Thyroid gland (tissue), 4 donors: ENCODE data around the gene FCHSD2. TPM values are rescaled to one million over a fixed set of nuclear protein-coding genes. Genes with fewer than 3 reads are reported as not detected.

Experiments used
- DNase-seq, 2 donors: peaks; one replicate each; pipeline ENCODE4 v3.0.0-alpha.2; 2019
- H3K27ac ChIP-seq, 3 donors: fragments of 200-600 bp; sonication (generic); 1 replicate in 2 of 3; 2 replicates in 1 of 3; pipeline ENCODE4 v1.5.1; 2016 to 2019; ENCODE audit warnings: mild to moderate bottlenecking in 1 of 3, moderate library complexity in 1 of 3
- H3K27me3 ChIP-seq: fragments of 200-600 bp; sonication (generic); one replicate; pipeline ENCODE4 v1.5.1; 2019
- H3K36me3 ChIP-seq, 2 donors: fragments of 200-600 bp; sonication (generic); one replicate each; pipeline ENCODE4 v1.5.1; 2016 to 2019
- H3K4me1 ChIP-seq, 2 donors: fragments of 200-600 bp; sonication (generic); one replicate each; pipeline ENCODE4 v1.5.1; 2017 to 2019
- H3K4me3 ChIP-seq, 3 donors: fragments of 200-600 bp; sonication (generic); replicated peaks in 1 of 3; 1 replicate in 2 of 3; 2 replicates in 1 of 3; pipeline ENCODE4 v1.5.1; 2016; ENCODE audit warnings: mild to moderate bottlenecking in 1 of 3
- H3K9me3 ChIP-seq: fragments of 200-600 bp; sonication (generic); one replicate; pipeline ENCODE4 v1.5.1; 2017
- POLR2A ChIP-seq, 2 donors: fragments of 450-650 bp; IDR thresholded peaks; one replicate each; pipeline ENCODE4 v1.6.1; 2017; ENCODE audit warnings: antibody characterized with exemption in 2 of 2, mild to moderate bottlenecking in 2 of 2, moderate library complexity in 1 of 2
- WGBS, 2 donors: methylation state at CpG; one replicate each; pipeline ENCODE4 v1.1.5; 2017; 5-methylcytosine and 5-hydroxymethylcytosine counted together
- intact Hi-C: fragments of 100-400 bp; cut with DNase I; formaldehyde crosslinking; loops from one replicate; pipeline ENCODE4 v1.15.1; 2023
- total RNA-seq, 4 donors: library from RNA; depleted of rRNA; stranded (reverse); fragments of >200 nt; gene quantifications; one replicate each; pipeline ENCODE4 v1.2.3, GENCODE V29; 2016
- TF ChIP-seq, protein P1 (sequence below), 6 experiments: fragments of 200-600 bp in 3 of 6; fragments of 450-650 bp in 3 of 6; sonication (generic) in 3 of 6; IDR thresholded peaks; one replicate each; pipeline ENCODE4 v1.5.1; 2016 to 2019; ENCODE audit warnings: antibody characterized with exemption in 6 of 6, mild to moderate bottlenecking in 2 of 6, inconsistent platforms in 1 of 6, moderate library complexity in 1 of 6

The FCHSD2 gene
- total RNA-seq, 4 donors from 2014 or later: 13.5 to 21.7 (median 16.9) TPM

DNA sequence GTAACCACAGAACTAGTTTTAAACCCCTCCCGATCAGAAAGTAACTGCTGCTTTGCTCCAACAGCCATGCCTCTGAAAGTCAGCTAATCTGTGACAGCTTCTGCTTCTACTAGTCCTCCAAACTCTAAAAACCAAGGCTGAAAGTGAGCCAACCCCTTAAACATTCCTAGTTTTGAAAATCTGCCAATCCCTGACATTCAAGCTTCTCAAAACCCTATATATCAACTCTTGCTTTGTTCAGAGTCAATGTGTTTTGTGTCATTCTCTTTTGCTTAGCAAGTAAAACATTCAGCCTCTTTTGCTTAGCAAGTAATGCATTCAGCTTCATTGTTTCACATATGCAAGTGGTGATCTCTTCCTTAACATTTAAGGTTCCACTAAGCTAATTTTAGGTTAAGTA is 271.0 kb downstream of the FCHSD2 start:
- no peak for DNase-seq
- no peaks in the 10 kb centered on the region for H3K9me3 ChIP-seq
- 48 to 69% methylated on average over 1 of the region's 1 CpG for WGBS, 2 donors
- no peaks in the 10 kb centered on the region for H3K27me3 ChIP-seq
- no peak for TF ChIP-seq POLR2A (IDR thresholded peaks at IDR 0.05)
- TF ChIP-seq, protein P1, sequence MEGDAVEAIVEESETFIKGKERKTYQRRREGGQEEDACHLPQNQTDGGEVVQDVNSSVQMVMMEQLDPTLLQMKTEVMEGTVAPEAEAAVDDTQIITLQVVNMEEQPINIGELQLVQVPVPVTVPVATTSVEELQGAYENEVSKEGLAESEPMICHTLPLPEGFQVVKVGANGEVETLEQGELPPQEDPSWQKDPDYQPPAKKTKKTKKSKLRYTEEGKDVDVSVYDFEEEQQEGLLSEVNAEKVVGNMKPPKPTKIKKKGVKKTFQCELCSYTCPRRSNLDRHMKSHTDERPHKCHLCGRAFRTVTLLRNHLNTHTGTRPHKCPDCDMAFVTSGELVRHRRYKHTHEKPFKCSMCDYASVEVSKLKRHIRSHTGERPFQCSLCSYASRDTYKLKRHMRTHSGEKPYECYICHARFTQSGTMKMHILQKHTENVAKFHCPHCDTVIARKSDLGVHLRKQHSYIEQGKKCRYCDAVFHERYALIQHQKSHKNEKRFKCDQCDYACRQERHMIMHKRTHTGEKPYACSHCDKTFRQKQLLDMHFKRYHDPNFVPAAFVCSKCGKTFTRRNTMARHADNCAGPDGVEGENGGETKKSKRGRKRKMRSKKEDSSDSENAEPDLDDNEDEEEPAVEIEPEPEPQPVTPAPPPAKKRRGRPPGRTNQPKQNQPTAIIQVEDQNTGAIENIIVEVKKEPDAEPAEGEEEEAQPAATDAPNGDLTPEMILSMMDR (IDR thresholded peaks at IDR 0.05): no peak
- peaks cover 0 to 5% of the 10 kb centered on the region in 2 donors for H3K4me1 ChIP-seq
- no peak overlapping the region for H3K27ac ChIP-seq
- H3K4me3 ChIP-seq: no peak overlapping the region
- H3K36me3 ChIP-seq: no peaks in the 10 kb centered on the region
- intact Hi-C loops: no loop called here

DNA sequence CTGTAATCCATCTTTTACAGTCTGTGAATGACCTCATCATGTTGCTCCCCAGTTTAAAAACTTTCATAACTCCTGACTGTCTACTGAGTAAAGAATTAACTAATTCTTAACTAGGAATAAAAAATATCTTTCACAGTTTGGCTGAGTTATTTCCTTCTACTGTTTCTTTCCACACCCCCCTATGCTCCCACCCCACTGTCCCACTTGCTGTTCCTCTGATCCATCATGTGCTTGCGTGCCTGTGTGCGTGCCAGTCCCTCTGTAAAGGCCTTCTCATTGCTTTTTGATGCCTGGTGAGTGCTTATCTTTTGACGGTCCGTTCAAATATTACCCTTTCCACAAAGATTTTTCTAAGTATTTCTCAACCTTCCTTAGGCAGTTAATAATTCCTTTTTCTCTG is 272.3 kb downstream of the FCHSD2 start:
- no peak overlapping the region for H3K4me3 ChIP-seq

DNA sequence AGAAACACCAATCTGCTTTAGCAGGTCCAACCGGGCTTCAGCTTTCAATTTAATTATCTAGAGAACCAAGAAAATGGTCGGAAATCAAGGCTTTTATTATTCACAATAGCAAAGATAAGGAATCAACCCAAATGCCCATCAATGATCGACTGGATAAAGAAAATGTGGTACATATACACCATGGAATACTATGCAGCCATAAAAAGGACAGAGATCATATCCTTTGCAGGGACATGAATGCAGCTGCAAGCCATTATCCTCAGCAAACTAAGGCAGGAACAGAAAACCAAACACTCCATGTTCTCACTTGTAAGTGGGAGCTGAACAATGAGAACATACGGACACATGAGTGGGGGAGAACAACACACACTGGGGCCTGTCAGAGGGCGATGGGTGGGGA is 274.1 kb downstream of the FCHSD2 start:
- no peaks in the 10 kb centered on the region for H3K36me3 ChIP-seq
- DNase-seq: no peak
- H3K9me3 ChIP-seq: no peaks in the 10 kb centered on the region
- TF ChIP-seq, protein P1 (IDR thresholded peaks at IDR 0.05): no peak
- no peak for TF ChIP-seq POLR2A (IDR thresholded peaks at IDR 0.05)
- peaks cover 0 to 5% of the 10 kb centered on the region in 2 donors for H3K4me1 ChIP-seq
- WGBS, 2 donors: 97 to 98% methylated on average over 5 of the region's 5 CpGs
- no peak overlapping the region for H3K4me3 ChIP-seq
- intact Hi-C loops: no loop called here
- H3K27me3 ChIP-seq: no peaks in the 10 kb centered on the region
- no peak overlapping the region for H3K27ac ChIP-seq

More for the DNA sequence above, 272.3 kb downstream of the FCHSD2 start:
- TF ChIP-seq POLR2A (IDR thresholded peaks at IDR 0.05): no peak
- TF ChIP-seq, protein P1 (IDR thresholded peaks at IDR 0.05): no peak
- Histone ChIP-seq H3K27ac (no peak overlapping the region), H3K4me1 (peaks cover 0 to 5% of the 10 kb centered on the region in 2 donors), H3K27me3 (no peaks in the 10 kb centered on the region), H3K36me3 (no peaks in the 10 kb centered on the region), H3K9me3 (no peaks in the 10 kb centered on the region)
- no peak for DNase-seq
- intact Hi-C loops: no loop called here
- WGBS, 2 donors: 86 to 90% methylated on average over 4 of the region's 4 CpGs

DNA sequence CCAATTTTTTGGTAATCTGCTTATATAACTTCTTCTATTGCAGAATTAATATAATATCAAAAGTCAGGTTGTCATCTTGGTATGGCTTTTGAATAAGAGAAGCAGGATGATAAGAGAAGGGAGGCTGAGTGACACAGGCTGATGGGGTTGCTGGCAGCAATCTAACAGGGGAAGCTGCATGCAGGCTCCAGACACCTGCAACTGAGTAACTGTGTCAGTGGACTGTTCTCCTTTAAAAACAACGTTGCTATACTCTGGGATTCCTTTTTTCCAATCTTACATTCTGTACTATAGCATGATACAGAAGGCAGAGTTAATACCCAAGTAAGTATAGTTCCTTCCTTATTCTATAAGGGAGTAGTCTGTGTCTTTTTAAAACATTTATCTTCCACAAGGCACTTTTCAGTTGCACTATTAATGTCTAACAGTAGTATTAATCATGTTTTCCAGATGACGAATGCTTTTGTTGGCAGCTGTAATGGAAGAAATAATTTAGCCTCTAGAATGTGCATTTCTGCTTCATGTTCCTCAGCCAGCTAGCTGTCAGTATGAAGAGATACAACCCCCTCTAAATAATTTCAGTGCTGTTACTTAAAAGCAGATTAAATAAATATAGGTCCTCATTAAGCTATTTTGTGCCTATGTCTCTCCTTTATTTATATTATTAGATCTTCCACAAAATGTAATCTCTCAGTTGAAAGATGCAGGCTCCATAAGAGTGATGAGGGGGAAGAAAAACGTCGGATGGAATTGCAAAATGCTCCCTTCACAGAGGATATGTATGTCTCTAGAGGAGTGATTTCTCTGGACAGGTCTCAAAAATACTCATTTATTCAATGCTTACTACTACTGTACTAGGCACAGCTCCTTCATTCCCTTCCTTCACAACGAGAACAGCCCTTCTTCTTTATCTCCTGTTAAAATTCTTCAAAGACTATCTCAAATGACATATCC is 277.1 kb downstream of the FCHSD2 start:
- H3K4me1 ChIP-seq: no peaks in the 10 kb centered on the region
- H3K9me3 ChIP-seq: no peaks in the 10 kb centered on the region
- H3K36me3 ChIP-seq: no peaks in the 10 kb centered on the region
- H3K27me3 ChIP-seq: no peaks in the 10 kb centered on the region
- no peak for TF ChIP-seq POLR2A (IDR thresholded peaks at IDR 0.05)
- TF ChIP-seq, protein P1 (IDR thresholded peaks at IDR 0.05): no peak
- no peak overlapping the region for H3K27ac ChIP-seq
- 60 to 66% methylated on average over 5 of the region's 5 CpGs for WGBS, 2 donors
- DNase-seq: no peak
- intact Hi-C loops: no loop called here
- H3K4me3 ChIP-seq: no peak overlapping the region

DNA sequence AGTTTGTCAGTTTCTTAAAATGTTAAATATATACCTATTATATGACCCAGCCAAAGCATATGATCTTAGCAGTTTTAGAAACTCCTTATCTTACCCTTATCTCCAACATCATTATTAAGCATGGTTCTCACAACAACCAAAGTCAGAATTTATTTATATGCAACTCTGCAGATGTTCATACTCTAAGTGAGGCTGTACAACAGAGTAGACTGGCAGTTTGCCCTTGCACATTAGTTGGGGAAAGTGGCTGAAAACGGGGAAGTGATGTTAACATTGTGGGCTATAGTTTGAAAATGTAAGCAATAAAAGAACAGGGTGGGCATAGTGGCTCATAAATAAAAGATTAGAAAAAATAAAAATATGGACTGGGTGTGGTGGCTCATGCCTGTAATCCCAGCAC is 278.2 kb downstream of the FCHSD2 start:
- intact Hi-C loops: no loop called here
- WGBS, 2 donors: 73 to 88% methylated on average over 1 of the region's 1 CpG
- no peak overlapping the region for H3K27ac ChIP-seq

More for the DNA sequence above, 278.2 kb downstream of the FCHSD2 start:
- H3K36me3 ChIP-seq: no peaks in the 10 kb centered on the region
- no peaks in the 10 kb centered on the region for H3K4me1 ChIP-seq
- no peaks in the 10 kb centered on the region for H3K27me3 ChIP-seq
- DNase-seq: no peak
- H3K4me3 ChIP-seq: no peak overlapping the region
- TF ChIP-seq, protein P1 (IDR thresholded peaks at IDR 0.05): no peak
- no peak for TF ChIP-seq POLR2A (IDR thresholded peaks at IDR 0.05)
- H3K9me3 ChIP-seq: no peaks in the 10 kb centered on the region
